ENCODE measurements around the gene SLC38A8. TPM values are rescaled to one million over a fixed set of nuclear protein-coding genes. Genes with fewer than 3 reads are reported as not detected.

The SLC38A8 gene
- not detected for total RNA-seq

DNA sequence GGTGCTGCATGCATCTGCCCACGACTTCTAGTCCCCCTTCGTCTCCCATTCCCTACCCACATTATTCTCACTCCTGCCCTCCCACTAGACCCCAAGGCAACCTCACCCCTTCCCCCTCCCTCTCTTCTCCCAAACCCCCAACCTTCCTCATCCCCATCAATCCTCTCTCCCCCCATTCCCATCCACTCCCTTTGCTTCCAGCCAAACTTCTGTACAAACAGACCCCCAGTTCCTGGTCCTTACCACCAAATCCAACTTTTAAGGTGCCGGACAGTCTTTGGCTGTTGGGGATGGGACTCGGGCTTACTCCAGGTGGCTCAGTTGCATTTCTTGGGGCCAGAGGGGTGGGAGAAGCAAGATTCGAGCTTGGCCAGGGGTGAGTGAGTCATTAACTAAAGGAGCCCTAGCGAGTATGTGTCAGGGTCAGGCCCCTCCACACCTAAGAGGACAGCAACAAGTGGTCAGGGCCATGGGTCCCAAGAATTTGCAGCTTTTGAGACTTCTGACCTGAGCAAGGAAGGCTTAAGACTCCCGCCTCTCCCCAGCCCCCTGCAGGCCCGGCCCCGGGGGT, at the start of gene SLC38A8:
TSS of gene SLC38A8 (minus strand) at position 488 of the 571 bp plus-strand sequence. CDS start 638 bp downstream, outside the sequence.
- H3K36me3 ChIP-seq = no peaks in the 10 kb centered on the region
- TF ChIP-seq EP300 (IDR thresholded peaks at IDR 0.05) (no peak), POLR2A (IDR thresholded peaks at IDR 0.05) (no peak), POLR2AphosphoS5 (IDR thresholded peaks at IDR 0.05) (no peak)
- TF ChIP-seq, protein P1, sequence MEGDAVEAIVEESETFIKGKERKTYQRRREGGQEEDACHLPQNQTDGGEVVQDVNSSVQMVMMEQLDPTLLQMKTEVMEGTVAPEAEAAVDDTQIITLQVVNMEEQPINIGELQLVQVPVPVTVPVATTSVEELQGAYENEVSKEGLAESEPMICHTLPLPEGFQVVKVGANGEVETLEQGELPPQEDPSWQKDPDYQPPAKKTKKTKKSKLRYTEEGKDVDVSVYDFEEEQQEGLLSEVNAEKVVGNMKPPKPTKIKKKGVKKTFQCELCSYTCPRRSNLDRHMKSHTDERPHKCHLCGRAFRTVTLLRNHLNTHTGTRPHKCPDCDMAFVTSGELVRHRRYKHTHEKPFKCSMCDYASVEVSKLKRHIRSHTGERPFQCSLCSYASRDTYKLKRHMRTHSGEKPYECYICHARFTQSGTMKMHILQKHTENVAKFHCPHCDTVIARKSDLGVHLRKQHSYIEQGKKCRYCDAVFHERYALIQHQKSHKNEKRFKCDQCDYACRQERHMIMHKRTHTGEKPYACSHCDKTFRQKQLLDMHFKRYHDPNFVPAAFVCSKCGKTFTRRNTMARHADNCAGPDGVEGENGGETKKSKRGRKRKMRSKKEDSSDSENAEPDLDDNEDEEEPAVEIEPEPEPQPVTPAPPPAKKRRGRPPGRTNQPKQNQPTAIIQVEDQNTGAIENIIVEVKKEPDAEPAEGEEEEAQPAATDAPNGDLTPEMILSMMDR (IDR thresholded peaks at IDR 0.05) = no peak
- DNase-seq (peak in 1 of 2 donors; percentile 70), ATAC-seq (ENCODE audit: low FRiP score in 2 of 2) (no peak)
- no peaks in the 10 kb centered on the region for H3K27me3 ChIP-seq
- H3K4me1 ChIP-seq = peaks cover 3 to 10% (median 8%) of the 10 kb centered on the region in 4 donors
- no peak within 1 kb of the TSS for H3K27ac ChIP-seq
- no peaks in the 10 kb centered on the region for H3K9me3 ChIP-seq
- H3K4me3 ChIP-seq = no peak within 1 kb of the TSS
- WGBS, 2 donors = 62 to 98% methylated on average over 5 to 8 of the region's 9 CpGs

DNA sequence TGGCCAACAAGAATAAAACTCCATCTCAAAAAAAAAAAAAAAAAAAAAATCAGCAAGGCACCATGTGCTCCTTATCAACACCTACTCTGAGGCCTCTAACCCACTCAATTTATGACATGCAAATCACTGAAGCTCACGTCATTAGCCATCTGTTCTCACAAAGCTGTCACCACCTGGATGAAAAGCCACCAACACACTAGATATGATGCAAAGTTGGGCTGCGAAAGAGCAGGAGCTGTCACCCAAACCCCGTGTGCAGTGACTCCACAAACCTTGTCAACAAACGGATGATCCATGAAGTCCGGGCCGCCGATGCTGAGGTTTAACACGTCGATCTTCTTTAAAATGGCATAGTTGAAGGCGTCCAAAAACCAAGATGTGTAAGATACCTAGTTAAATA, 48.9 kb upstream of the SLC38A8 start:
- H3K9me3 ChIP-seq = no peaks in the 10 kb centered on the region
- peaks cover 0 to 10% (median 1%) of the 10 kb centered on the region in 4 donors for H3K4me1 ChIP-seq
- no peak overlapping the region for H3K27ac ChIP-seq
- WGBS, 2 donors = 93 to 95% methylated on average over 10 of the region's 10 CpGs
- DNase-seq = no peak
- ATAC-seq (ENCODE audit: low FRiP score in 2 of 2) = no peak
- peaks cover 42 to 93% (median 74%) of the 10 kb centered on the region in 4 donors for H3K36me3 ChIP-seq
- no peak overlapping the region for H3K4me3 ChIP-seq
- no peaks in the 10 kb centered on the region for H3K27me3 ChIP-seq
- TF ChIP-seq, protein P1 (IDR thresholded peaks at IDR 0.05) = no peak
- TF ChIP-seq POLR2A (IDR thresholded peaks at IDR 0.05) = no peak
- TF ChIP-seq POLR2AphosphoS5 (IDR thresholded peaks at IDR 0.05) = no peak
- TF ChIP-seq EP300 (IDR thresholded peaks at IDR 0.05) = no peak

DNA sequence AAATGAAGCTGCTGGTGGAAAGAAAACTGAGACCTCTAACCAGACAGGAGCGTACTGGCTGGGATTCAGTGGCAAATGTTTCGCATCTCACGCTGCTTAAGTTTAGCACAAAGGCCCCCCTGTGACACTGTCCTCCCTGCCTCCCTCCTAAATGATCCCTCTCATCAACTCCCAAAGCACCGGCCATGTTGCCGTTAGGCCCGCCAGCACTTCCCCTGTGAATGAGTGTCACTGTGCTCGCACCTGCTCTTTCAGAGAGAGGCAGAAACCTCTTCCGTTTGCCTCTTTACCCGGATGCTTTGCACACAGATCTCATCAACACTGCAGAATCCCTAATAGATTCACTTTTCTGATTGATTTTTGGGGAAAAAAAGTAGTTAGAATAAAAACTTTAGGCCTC, 47.6 kb upstream of the SLC38A8 start:
- Histone ChIP-seq H3K27ac (no peak overlapping the region), H3K4me1 (no peaks in the 10 kb centered on the region), H3K36me3 (peaks cover 44 to 95% (median 75%) of the 10 kb centered on the region in 4 donors), H3K4me3 (no peak overlapping the region), H3K9me3 (no peaks in the 10 kb centered on the region), H3K27me3 (no peaks in the 10 kb centered on the region)
- DNase-seq (no peak), ATAC-seq (ENCODE audit: low FRiP score in 2 of 2) (no peak)
- 94 to 95% methylated on average over 9 of the region's 9 CpGs for WGBS, 2 donors
- TF ChIP-seq EP300 (IDR thresholded peaks at IDR 0.05) (no peak), POLR2AphosphoS5 (IDR thresholded peaks at IDR 0.05) (no peak), POLR2A (IDR thresholded peaks at IDR 0.05) (no peak)
- TF ChIP-seq, protein P1 (IDR thresholded peaks at IDR 0.05) = no peak

DNA sequence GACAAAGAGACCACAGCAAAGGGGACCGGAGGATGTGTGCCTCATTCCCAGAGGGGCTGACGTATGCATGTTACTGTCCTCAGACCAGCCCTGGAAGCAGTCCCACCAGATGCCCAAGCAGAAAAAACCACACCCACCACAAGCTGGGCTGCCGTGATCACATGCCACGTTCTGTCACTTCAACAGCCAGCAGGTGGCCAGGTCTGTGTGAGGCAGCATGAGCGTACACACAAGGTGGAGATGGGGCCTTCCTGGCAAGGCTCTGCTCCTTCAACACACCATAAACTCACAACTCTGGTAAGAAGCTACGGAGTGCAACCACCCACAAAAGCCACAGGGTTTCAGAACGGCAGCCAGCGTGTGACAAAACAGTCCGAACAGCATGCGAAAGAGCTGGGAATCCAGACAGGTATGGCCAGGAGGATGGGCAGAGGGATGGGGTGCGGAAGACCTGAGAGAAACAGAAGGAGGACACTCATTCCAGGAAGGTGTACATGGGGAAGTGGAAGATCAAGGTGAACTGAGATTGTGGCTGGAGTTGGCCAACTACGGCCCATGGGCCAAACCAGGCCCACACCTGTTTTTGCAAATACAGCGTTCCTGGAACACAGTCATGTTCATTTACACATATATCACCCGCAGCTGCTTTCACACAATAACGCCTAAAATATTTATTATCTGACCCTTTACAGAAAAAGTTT, 46.2 kb upstream of the SLC38A8 start:
- Histone ChIP-seq H3K27me3 (no peaks in the 10 kb centered on the region), H3K4me1 (peaks cover 0 to 4% (median 2%) of the 10 kb centered on the region in 4 donors), H3K27ac (no peak overlapping the region), H3K36me3 (peaks cover 44 to 89% (median 69%) of the 10 kb centered on the region in 4 donors), H3K9me3 (no peaks in the 10 kb centered on the region), H3K4me3 (no peak overlapping the region)
- ATAC-seq (ENCODE audit: low FRiP score in 2 of 2) (no peak), DNase-seq (no peak)
- TF ChIP-seq EP300 (IDR thresholded peaks at IDR 0.05) (no peak), POLR2AphosphoS5 (IDR thresholded peaks at IDR 0.05) (no peak), POLR2A (IDR thresholded peaks at IDR 0.05) (no peak)
- TF ChIP-seq, protein P1 (IDR thresholded peaks at IDR 0.05) = peak in 1 of 6 experiments; percentile 14
- 78 to 82% methylated on average over 11 to 15 of the region's 15 CpGs for WGBS, 2 donors
